GM12865 (cell line): ENCODE data around the gene GPATCH4.
"Not testable (repeated sequence)": the region's sequence is repeated elsewhere in the genome, so short reads cannot be mapped to it uniquely, and the experiment has no call there.

Experiments used
- DNase-seq: peaks from one replicate; pipeline ENCODE4 v3.0.0; 2010; ENCODE audit warnings: low read depth
- H3K4me3 ChIP-seq: 2 replicates; pipeline ENCODE4 v1.5.1; 2011; ENCODE audit warnings: mild to moderate bottlenecking, low read depth, low read length, control low read depth
- TF ChIP-seq, protein P1 (sequence below): IDR thresholded peaks from 2 replicates; pipeline ENCODE4 v1.5.1; 2011; ENCODE audit warnings: low read length, control low read depth, low read depth, inconsistent platforms; ENCODE audit not compliant: insufficient read depth; ENCODE audit errors: missing control alignments

The GPATCH4 gene

DNA sequence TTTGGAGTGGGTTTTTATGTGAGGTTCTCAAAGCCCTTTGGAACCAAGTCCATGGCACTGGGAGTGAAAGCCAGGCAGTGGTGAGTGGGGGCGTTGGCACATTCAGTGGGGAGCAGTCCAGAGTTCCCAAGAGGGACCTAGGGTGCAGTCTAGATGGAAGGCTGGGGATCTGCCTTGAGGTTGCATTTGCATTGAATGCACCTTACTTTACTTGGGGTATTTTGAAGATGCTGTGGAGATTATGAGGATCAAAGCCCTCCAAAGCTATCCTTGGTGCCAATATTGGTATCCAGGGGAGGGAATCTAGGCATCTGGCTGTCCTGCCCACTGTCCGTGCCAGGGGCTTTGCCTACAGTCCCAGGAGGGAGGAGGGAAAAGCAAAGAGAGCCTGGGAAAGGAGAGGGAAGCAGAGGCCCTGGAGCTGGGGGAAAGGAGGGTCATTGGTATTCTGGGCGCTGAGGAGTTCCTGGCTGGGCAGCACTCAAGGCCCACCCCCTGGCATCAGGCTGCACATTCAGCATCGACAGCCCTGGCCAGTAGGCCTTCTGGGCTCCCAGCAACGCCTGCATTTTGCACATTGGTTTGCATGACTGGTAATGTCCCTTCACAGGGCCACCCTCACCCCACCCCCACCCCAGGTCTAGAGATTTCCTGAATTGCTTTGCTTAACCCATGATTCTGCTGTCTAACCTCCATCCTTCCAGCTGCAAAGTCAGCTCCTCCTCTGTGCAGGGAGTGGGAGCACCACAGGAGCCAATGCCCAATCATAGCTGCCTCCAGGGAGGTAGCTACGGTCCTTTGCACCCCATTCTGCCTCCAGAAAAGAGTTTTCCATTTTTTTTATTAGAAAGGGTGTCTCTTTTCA lies 39.8 kb upstream of the GPATCH4 start:
- H3K4me3 ChIP-seq = no peak overlapping the region
- TF ChIP-seq, protein P1, sequence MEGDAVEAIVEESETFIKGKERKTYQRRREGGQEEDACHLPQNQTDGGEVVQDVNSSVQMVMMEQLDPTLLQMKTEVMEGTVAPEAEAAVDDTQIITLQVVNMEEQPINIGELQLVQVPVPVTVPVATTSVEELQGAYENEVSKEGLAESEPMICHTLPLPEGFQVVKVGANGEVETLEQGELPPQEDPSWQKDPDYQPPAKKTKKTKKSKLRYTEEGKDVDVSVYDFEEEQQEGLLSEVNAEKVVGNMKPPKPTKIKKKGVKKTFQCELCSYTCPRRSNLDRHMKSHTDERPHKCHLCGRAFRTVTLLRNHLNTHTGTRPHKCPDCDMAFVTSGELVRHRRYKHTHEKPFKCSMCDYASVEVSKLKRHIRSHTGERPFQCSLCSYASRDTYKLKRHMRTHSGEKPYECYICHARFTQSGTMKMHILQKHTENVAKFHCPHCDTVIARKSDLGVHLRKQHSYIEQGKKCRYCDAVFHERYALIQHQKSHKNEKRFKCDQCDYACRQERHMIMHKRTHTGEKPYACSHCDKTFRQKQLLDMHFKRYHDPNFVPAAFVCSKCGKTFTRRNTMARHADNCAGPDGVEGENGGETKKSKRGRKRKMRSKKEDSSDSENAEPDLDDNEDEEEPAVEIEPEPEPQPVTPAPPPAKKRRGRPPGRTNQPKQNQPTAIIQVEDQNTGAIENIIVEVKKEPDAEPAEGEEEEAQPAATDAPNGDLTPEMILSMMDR = no peak
- no peak for DNase-seq

DNA sequence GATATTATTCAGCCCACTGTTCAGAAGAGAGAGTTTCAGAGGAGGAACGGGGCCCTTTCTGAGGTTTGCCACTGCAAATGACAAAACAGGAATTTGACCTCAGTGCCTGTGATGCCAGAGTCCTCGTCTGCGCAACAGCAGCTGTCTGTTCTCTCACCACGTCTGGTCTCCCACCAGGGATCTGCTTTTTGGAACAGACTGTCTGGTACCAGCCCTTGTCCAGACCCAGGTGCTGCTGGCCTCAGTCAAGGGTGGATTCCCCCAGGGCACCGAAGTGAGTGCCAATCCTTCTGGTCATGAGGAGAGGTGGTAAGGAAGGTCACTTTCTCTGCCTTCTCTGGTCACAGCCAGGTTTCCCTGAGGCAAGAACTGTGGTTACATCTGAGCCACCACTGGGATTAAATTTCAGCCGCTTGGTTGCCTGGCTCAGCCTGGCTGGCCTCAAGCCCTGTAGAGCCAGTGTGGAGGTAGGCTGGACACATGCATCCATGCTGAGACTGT lies 38.4 kb upstream of the GPATCH4 start:
- no peak overlapping the region for H3K4me3 ChIP-seq
- DNase-seq = no peak
- TF ChIP-seq, protein P1 = no peak

DNA sequence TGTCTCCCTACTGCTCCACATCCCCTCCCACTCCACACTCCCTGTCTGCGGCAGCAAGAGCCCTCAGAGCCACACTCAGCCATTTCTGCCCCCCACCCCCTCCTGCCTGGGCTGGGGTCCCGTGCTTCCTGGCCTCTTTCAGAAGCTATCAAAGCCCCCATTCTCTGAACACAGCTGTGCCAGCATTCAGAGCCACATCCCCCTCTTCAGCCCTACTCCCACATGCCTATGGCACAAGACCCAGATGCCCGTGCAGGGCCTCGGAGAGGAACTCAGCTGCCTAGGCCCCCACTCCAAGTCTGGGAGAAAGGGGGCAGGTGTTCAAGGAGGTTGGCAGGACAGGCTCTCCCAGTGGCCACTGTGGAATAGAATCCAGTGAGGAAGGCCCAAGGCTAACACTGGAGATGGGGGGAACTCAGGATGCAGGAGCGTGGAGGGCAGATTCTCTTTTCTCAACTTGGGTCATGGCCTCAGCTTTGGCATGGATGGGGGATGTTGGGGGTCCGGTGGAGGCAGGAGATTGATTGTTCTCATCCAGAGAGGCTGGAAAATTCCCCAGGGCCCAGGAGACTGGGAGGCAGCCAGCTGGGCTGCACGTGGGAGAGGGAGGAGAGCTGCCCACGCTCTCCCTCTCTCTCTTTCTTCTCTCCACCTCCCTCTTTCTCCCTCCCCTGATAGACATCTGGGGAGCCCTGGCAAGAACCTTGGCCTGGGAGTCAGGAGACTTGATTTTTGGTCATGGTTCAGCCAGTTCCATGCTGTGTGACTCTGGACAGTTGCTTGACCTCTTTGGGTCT lies 37.1 kb upstream of the GPATCH4 start:
- TF ChIP-seq, protein P1 = no peak
- H3K4me3 ChIP-seq = no peak overlapping the region
- DNase-seq = no peak

DNA sequence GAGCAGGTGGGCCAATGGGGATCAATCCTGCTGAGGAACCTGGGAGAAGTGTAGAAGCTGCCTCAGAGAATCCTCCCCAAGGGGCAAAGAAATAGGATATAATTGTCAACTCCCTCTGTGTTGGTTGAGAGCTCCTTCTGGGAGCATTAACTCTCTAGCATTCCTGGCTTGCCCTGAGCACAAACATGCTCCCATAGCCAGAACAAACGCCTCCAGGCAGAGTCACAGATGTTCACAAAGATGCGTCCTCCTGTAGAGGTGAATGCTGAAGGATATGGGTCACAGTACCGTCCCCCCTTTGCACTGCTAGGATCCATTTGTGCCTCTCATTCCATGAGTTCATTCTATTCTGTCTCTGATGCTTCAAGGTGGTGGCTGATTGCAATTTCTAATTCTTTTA lies 31.1 kb upstream of the GPATCH4 start:
- DNase-seq = no peak
- TF ChIP-seq, protein P1 = no peak
- no peak overlapping the region for H3K4me3 ChIP-seq

DNA sequence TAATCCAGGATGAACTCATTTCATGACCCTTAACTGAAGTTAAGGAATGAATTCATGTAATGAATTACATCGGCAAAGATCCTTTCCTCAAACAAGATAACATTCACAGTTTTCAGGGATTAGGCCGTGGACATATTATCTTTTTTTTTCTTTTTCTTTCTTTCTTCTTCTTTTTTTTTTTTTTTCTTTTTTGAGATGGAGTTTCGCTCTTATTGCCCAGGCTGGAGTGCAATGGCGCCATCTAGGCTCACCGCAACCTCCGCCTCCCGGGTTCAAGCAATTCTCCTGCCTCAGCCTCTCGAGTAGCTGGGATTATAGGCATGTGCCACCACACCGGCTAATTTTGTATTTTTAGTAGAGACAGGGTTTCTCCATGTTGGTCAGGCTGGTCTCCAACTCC lies 29.9 kb upstream of the GPATCH4 start:
- DNase-seq = not testable (repeated sequence)

DNA sequence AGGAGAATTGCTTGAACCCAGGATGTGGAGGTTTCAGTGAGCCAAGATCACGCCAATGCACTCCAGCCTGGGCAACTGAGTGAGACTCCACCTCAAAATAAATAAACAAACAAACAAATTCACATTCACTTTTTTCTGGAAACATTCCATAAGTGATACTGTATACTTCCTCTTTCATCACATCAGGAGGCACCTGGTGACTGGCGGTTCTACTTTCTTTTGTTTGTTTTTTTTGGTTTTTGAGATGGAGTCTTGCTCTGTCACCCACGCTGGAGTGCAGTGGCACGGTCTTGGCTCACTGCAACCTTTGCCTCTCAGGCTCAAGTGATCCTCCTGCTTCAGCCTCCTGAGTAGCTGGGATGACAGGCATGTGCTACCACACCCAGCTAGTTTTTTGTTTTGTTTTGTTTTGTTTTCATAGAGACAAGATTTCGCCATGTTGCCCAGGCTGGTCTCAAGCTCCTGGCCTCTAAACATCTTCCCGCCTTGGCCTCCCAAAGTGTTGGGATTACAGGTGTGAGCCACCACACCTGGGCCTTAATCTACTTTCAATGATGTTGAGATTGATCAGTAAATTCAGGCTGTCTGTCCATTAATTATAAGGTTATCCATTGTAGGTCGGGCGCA lies 28.7 kb upstream of the GPATCH4 start:
- H3K4me3 ChIP-seq = no peak overlapping the region
- DNase-seq = no peak
- TF ChIP-seq, protein P1 = no peak

More for the DNA sequence above, 29.9 kb upstream of the GPATCH4 start:
- not testable (repeated sequence) for H3K4me3 ChIP-seq
